Uterus (tissue), 4 donors: ENCODE data around the gene ERLIN1. TPM values are rescaled to one million over a fixed set of nuclear protein-coding genes. Genes with fewer than 3 reads are reported as not detected.

ENCODE experiments used
- DNase-seq, 2 donors: peaks; one replicate each; pipeline ENCODE4 v3.0.0-alpha.2; 2019 to 2020
- H3K27ac ChIP-seq, 2 donors: fragments of 200-600 bp; sonication (generic); 1 replicate in 1 of 2; 2 replicates in 1 of 2; pipeline ENCODE4 v1.5.1; 2016 to 2018
- H3K27me3 ChIP-seq, 2 donors: fragments of 200-600 bp; sonication (generic); one replicate each; pipeline ENCODE4 v1.5.1; 2018 to 2019; ENCODE audit warnings: control low read depth in 1 of 2
- H3K36me3 ChIP-seq, 2 donors: fragments of 200-600 bp; sonication (generic); one replicate each; pipeline ENCODE4 v1.5.1; 2019; ENCODE audit warnings: control low read depth in 1 of 2
- H3K4me1 ChIP-seq, 2 donors: fragments of 200-600 bp; sonication (generic); one replicate each; pipeline ENCODE4 v1.5.1; 2018 to 2019; ENCODE audit warnings: control low read depth in 1 of 2
- H3K4me3 ChIP-seq, 2 donors: fragments of 200-600 bp; sonication (generic); 1 replicate in 1 of 2; 2 replicates in 1 of 2; pipeline ENCODE4 v1.5.1; 2018 to 2019; ENCODE audit warnings: mild to moderate bottlenecking in 1 of 2
- H3K9me3 ChIP-seq, 2 donors: fragments of 200-600 bp; sonication (generic); one replicate each; pipeline ENCODE4 v1.5.1; 2019; ENCODE audit warnings: control low read depth in 1 of 2
- CTCF ChIP-seq, 4 experiments: fragments of 200-600 bp in 2 of 4; fragments of 450-650 bp in 2 of 4; sonication (generic) in 2 of 4; IDR thresholded peaks; one replicate each; pipeline ENCODE4 v1.5.1; 2016 to 2019; ENCODE audit warnings: antibody characterized with exemption in 4 of 4, mild to moderate bottlenecking in 2 of 4, moderate library complexity in 1 of 4
- POLR2A ChIP-seq, 2 donors: fragments of 450-650 bp; IDR thresholded peaks; one replicate each; pipeline ENCODE4 v1.6.1; 2016; ENCODE audit warnings: antibody characterized with exemption in 2 of 2, mild to moderate bottlenecking in 1 of 2, moderate library complexity in 1 of 2
- intact Hi-C: fragments of 100-400 bp; cut with DNase I; formaldehyde crosslinking; loops from one replicate; pipeline ENCODE4 v1.15.1; 2023; ENCODE audit warnings: low total_unique reads
- total RNA-seq, 4 donors: library from RNA; depleted of rRNA in 3 of 4; stranded (reverse); fragments of >200 nt in 3 of 4; gene quantifications; one replicate each; pipeline versions ENCODE4 v1.1.0 to v1.2.4, GENCODE V29; 2014 to 2023
- donor health status: DM: yes; HTN: yes; CAD: no.

The ERLIN1 gene
- total RNA-seq, 4 donors from 2014 or later: 2.4 to 44.8 (median 16.7) TPM

DNA sequence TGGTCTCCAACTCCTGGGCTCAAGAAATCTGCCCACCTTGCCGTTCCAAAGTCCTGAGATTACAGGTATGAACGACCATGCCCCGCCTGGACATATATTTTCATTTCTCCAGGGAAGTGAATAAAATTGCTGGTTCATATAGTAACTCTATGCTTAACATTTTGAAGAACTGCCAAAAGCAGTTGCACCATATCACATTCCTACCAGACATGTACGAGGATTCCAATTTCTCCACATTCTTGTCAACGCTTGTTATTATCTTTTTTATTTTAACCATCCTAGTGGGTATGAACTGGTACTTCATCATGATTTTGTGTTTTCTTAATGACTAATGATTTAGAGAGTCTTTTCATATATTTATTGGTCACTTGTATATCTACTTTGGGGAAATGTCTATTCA is 82.2 kb downstream of the ERLIN1 start:
- Histone ChIP-seq H3K27me3 (no peaks in the 10 kb centered on the region), H3K27ac (no peak overlapping the region), H3K4me1 (no peaks in the 10 kb centered on the region), H3K9me3 (no peaks in the 10 kb centered on the region), H3K4me3 (no peak overlapping the region), H3K36me3 (no peaks in the 10 kb centered on the region)
- TF ChIP-seq POLR2A (IDR thresholded peaks at IDR 0.05) (no peak), CTCF (IDR thresholded peaks at IDR 0.05) (no peak)
- DNase-seq: no peak
- intact Hi-C loops: no loop called here

DNA sequence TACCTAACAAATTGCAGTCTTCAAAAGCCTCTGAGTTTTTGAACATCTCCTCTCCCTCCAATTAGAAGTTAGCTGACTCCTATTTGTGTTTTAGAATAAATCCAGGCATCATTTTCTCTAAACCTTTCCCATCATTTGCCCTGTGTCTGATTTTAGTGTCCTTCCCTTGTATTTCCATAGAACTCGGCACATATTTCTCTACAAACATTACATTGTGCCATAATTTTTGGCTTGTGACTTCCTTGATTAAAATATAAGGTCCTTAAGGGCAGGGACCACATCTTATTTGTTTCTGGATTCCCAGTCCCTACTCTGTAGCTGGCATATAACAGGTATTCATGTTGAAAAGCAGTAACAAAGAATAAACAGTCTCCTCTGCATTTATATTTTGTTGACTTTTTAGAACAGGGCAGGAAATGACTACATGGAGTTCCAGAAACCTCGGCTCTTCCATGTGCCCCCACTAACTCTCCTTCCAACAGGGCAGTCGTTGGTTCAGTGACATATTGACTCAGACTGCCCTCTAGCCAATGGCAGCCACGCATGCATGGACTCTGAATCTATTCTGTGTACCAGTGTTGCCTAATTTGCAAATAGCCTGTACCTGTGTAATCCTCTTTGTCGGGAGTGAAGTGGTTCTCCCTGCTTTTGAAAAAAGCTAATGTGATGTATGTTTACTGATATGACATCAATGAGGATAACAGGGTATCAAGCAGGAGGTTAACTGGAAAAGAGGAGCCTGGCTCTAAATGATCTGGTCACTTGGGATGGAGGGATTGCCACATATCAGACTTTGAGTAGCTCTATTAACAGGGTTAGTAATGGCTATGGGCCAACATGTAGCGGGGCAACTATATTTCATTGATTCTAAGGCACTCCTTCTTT is 84.4 kb downstream of the ERLIN1 start:
- Histone ChIP-seq H3K4me3 (no peak overlapping the region), H3K4me1 (no peaks in the 10 kb centered on the region), H3K27me3 (no peaks in the 10 kb centered on the region), H3K36me3 (no peaks in the 10 kb centered on the region), H3K27ac (no peak overlapping the region), H3K9me3 (no peaks in the 10 kb centered on the region)
- intact Hi-C loops: no loop called here
- no peak for DNase-seq
- no peak for TF ChIP-seq POLR2A (IDR thresholded peaks at IDR 0.05)
- no peak for TF ChIP-seq CTCF (IDR thresholded peaks at IDR 0.05)

DNA sequence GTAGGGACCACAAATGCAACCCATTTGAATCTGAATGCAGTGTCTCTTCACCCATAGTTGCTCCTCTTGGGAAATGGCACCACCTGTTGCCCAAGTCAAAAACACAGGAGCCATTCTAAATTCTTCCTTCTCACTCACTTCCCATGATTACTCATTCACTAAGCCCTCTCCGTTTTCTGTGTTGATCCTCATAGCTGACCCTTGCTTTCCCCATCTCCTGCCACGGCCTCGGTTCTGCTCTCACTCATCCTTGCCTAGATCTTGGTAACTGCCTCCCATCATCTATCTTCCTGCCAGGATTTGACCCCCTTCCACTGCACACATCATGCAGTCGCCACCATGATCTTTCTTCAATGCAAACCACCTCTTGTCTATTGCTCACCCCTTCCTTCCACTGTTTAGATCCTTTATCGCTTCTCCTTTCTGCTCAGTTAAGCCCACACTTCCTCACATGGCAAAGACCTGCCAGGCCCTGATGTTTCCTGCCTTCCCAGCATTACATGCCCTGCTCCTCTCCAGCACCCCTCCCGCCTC is 85.1 kb downstream of the ERLIN1 start:
- Histone ChIP-seq H3K27me3 (no peaks in the 10 kb centered on the region), H3K4me3 (no peak overlapping the region), H3K27ac (no peak overlapping the region), H3K4me1 (no peaks in the 10 kb centered on the region), H3K9me3 (no peaks in the 10 kb centered on the region), H3K36me3 (no peaks in the 10 kb centered on the region)
- no peak for TF ChIP-seq CTCF (IDR thresholded peaks at IDR 0.05)
- TF ChIP-seq POLR2A (IDR thresholded peaks at IDR 0.05): no peak
- intact Hi-C loops: no loop called here
- DNase-seq: no peak

Other genes starting within 250 kb of the ERLIN1 start
- gene DNMBP, start 176.1 kb downstream of the ERLIN1 start, total RNA-seq: 10 to 100 TPM in 3 of 4 donors, 1 to 10 TPM in 1; 5.9 to 34.9 (median 22.4) TPM
- gene CPN1, start 104.2 kb downstream of the ERLIN1 start, total RNA-seq: not detected
- 10 to 100 TPM; 12.3 to 28.7 (median 24.2) TPM for gene CHUK, start 43.6 kb upstream of the ERLIN1 start, total RNA-seq
- gene CWF19L1, start 81.6 kb upstream of the ERLIN1 start, total RNA-seq: 10 to 100 TPM in 3 of 4 donors, 1 to 10 TPM in 1; 4.1 to 42.4 (median 29.3) TPM
- 10 to 100 TPM in 2 of 4 donors, 1 to 10 TPM in 1, under 1 TPM in 1; 0.51 to 22.7 (median 13.3) TPM for gene BLOC1S2, start 100.7 kb upstream of the ERLIN1 start, total RNA-seq
- not detected for gene PKD2L1, start 144.2 kb upstream of the ERLIN1 start, total RNA-seq
- gene SCD, start 161.2 kb upstream of the ERLIN1 start, total RNA-seq: 10 to 100 TPM in 1 of 4 donors, 1 to 10 TPM in 2, under 1 TPM in 1; 0.59 to 29.8 (median 6.0) TPM